Fibroblast of peridontal ligament (primary cell): ENCODE results near the gene PRPF4.
"Not testable (repeated sequence)": the region's sequence is repeated elsewhere in the genome, so short reads cannot be mapped to it uniquely, and the experiment has no call there.

Experiments used
- DNase-seq: peaks from one replicate; pipeline ENCODE4 v3.0.0-alpha.2; 2010; ENCODE audit errors: extremely low read depth

The PRPF4 gene

GRCh38 chr9:113275157-113276131 is at the start of gene PRPF4, which contains the start of gene CDC26:
PRPF4 (plus strand) TSS chr9:113275658; CDS start chr9:113275744, 86 bp downstream.
CDC26 (minus strand) TSS chr9:113275572; CDS start chr9:113272507, 3,065 bp downstream.
- peak; percentile 98 for DNase-seq

- no peak for DNase-seq
These were observed 48.0 kb upstream of the PRPF4 start for GRCh38 chr9:113227436-113227835.

- no peak for DNase-seq
These were observed 47.3 kb upstream of the PRPF4 start for GRCh38 chr9:113228130-113228665.

- DNase-seq = no peak
These were observed 43.8 kb upstream of the PRPF4 start for GRCh38 chr9:113231701-113232100.

- peak; percentile 67 for DNase-seq
These were observed 39.7 kb upstream of the PRPF4 start for GRCh38 chr9:113235701-113236255.

GRCh38 chr9:113237026-113237425 is 38.4 kb upstream of the PRPF4 start:
- DNase-seq = no peak

GRCh38 chr9:113238202-113238858 is 37.1 kb upstream of the PRPF4 start:
- no peak for DNase-seq

GRCh38 chr9:113238859-113239232 is 36.6 kb upstream of the PRPF4 start:
- no peak for DNase-seq

GRCh38 chr9:113241161-113241560 is 34.3 kb upstream of the PRPF4 start:
- no peak for DNase-seq

GRCh38 chr9:113244556-113244955 is 30.9 kb upstream of the PRPF4 start:
- DNase-seq = no peak

GRCh38 chr9:113245894-113246293 is 29.6 kb upstream of the PRPF4 start:
- no peak for DNase-seq

GRCh38 chr9:113246928-113247327 is 28.5 kb upstream of the PRPF4 start:
- DNase-seq = no peak

- no peak for DNase-seq
These were observed 27.8 kb upstream of the PRPF4 start for GRCh38 chr9:113247640-113248039.

- DNase-seq = not testable (repeated sequence)
These were observed 25.8 kb upstream of the PRPF4 start for GRCh38 chr9:113249661-113250060.

- no peak for DNase-seq
These were observed 24.7 kb upstream of the PRPF4 start for GRCh38 chr9:113250807-113251206.

GRCh38 chr9:113254991-113255390 is 20.5 kb upstream of the PRPF4 start:
- no peak for DNase-seq

GRCh38 chr9:113255438-113255837 is 20.0 kb upstream of the PRPF4 start:
- DNase-seq = no peak

GRCh38 chr9:113257863-113258262 is 17.6 kb upstream of the PRPF4 start:
- DNase-seq = no peak

- no peak for DNase-seq
These were observed 17.2 kb upstream of the PRPF4 start for GRCh38 chr9:113258282-113258681.

- no peak for DNase-seq
These were observed 13.4 kb upstream of the PRPF4 start for GRCh38 chr9:113261917-113262671.

GRCh38 chr9:113266174-113266573 is 9.3 kb upstream of the PRPF4 start:
- no peak for DNase-seq
